ENCODE results near the gene ARL3.

ARL3 gene

GRCh38 chr10:102633287-102633686 lies 80.9 kb downstream of the ARL3 start:
- no peak for FAIRE-seq

GRCh38 chr10:102632394-102633111 lies 81.6 kb downstream of the ARL3 start:
- no peak for FAIRE-seq

DNA sequence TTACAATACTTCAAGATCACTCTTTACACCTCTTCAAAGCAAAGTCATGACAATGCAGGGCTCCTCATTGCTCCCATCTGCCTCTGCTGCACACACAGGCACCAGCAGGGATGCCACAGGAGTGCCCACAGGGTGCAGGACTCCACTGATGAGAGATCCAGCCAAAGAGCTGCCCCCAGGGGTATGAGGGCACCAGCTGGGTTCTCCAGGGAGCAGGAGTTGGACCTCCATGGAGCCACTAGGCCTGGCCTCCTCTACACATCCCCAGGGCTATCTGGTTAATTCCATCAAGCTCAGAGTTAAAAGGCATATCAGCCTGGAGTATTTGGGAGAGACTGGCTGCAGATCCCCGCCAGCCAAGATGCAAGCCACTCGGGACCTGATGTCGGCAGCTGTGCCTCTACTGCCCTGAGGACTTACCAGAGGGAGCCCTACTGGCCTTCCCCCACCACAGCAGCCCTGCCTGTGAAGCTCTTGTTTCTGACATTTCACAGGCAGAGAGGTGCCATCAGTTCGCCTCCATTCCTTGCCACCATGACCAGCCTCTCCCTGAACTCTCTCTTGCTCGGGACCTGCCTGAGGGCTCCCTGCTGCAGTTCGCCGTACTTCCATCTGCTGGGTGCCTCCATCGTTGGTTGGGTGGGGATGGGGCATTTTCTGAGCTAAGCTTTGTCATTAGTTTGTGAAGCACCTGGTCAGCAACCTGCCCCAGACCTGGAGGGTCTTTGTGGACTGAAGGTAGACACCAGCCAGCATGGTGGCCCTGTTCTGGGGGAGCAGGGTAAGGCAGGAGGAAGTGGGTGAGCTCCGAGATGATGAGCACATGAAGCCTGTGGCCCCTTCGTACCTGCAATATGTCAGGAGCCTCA lies 82.4 kb downstream of the ARL3 start:
- FAIRE-seq, result no peak

GRCh38 chr10:102630663-102631062 lies 83.5 kb downstream of the ARL3 start:
- FAIRE-seq, result no peak

GRCh38 chr10:102629661-102630614 lies 84.3 kb downstream of the ARL3 start:
- no peak for FAIRE-seq

GRCh38 chr10:102628451-102628911 lies 85.7 kb downstream of the ARL3 start:
- FAIRE-seq, result no peak

- no peak for FAIRE-seq
Observed at GRCh38 chr10:102627736-102628293, 86.4 kb downstream of the ARL3 start.

DNA sequence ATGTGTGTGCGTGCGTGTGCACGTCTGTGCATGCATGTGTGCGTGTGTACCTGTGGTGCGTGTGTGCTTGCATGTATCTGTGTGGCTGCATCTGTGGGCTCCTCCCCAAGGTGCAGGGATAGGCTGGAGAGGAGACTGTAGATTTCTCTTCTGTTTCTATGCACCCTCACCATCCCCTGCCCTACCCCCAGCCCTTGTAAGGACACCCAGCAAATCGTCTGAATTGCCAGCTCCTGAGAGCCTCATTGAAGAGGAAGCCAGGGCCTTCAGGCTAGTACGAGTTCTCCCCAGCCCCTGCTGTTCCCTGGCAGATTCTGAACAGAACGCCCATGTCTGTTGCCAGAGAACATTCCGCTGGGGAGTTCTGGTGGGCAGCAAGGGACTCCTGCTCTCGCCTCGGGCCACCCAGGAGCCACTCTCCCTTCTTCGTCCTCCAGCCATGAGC lies 86.9 kb downstream of the ARL3 start:
- no peak for FAIRE-seq

- no peak for FAIRE-seq
Observed at GRCh38 chr10:102626026-102626685, 88.0 kb downstream of the ARL3 start.

DNA sequence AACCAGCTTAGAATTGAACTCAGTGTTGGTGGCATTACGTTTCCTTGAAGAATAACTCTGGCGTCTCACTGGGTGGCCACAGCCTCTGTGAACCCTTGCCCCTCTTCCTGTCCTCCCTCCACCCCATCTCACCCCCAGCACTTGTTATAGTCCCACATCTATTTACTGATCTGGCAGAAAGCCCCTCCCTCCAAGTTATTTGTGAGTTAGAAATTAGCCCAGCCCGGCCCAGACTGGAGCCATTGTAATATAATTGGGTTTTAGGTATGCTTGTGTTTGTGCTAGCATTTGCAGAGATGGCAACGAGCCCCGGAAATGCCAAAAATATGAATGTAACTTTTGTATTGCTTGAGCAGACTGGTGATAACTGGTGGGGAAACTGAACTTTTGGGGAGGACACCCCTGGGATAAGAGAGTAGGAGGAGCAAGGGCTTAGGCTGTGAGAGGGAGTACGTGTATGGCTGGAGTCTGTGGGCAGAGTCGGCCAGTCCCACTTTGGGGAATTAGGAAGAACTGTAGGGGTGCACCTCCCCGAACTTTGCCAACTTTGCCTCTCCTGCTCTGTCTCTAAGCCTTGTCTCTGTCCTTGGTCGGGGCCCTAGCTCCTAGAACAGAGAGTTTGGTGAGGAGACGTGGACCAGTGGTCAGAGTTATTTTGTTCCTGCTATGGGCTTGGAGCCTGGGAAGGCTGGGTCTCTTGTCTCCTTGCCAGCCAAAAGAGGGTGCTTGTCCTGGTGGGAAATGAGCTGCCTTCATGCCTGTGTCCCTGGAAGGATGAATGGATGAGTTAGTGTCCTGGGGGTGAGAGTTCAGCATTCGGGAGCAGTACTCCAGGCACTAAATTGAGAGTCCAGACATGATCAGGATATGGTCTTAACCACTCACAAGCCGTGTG lies 89.2 kb downstream of the ARL3 start:
- FAIRE-seq, result no peak

DNA sequence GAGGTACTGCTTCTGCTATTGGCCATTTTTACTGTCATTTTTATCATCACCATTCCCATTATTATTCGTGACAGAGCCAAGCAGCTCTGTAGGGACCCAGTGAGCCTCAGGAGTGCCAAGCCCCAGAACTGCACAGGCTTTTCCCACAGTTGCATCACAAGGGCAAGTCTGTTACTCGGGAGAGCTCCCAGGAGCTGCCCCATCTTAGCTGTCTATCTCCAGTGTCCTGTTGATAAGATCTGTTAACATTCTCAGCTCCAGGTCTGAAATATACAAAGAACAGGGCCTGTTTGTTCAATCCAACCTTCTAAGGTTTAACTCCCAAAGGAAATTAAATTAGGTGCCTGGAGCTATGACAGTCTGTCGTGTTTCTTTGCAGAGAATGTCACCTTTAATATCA lies 90.1 kb downstream of the ARL3 start:
- FAIRE-seq, result no peak
